Measurements from ENCODE around the gene ENO1. TPM values are rescaled to one million over a fixed set of nuclear protein-coding genes. Genes with fewer than 3 reads are reported as not detected.
"Not testable (repeated sequence)": the region's sequence is repeated elsewhere in the genome, so short reads cannot be mapped to it uniquely, and the experiment has no call there.

The ENO1 gene
- total RNA-seq, 2 experiments from 2014 or later, result 3,897 to 3,945 TPM

GRCh38 chr1:8831340-8831739, 47.1 kb downstream of the ENO1 start:
- CTCF ChIA-PET, result interaction anchor here (1.1 kb wide), 1 partner anchor 10 kb away, joined by 7 read pairs; no protein-coding TSS in a partner anchor
- POLR2A ChIA-PET, result interaction anchor here (0.6 kb wide), 1 partner anchor 130 kb away, joined by 3 read pairs; no protein-coding TSS in a partner anchor

GRCh38 chr1:8830732-8831131, 47.8 kb downstream of the ENO1 start:
- ChIA-PET POLR2A (interaction anchor here (0.6 kb wide), 1 partner anchor 130 kb away, joined by 3 read pairs; no protein-coding TSS in a partner anchor), CTCF (interaction anchor here (1.1 kb wide), 1 partner anchor 10 kb away, joined by 7 read pairs; no protein-coding TSS in a partner anchor)

GRCh38 chr1:8825985-8826481, 52.5 kb downstream of the ENO1 start:
- CTCF ChIA-PET, result no interaction called here
- POLR2A ChIA-PET, result interaction anchor here (0.8 kb wide), 1 partner anchor 13 kb away, joined by 3 read pairs; no protein-coding TSS in a partner anchor

- ChIA-PET POLR2A (no interaction called here), CTCF (no interaction called here)
These were observed 55.2 kb downstream of the ENO1 start for GRCh38 chr1:8823295-8823664.

- ChIA-PET POLR2A (no interaction called here), CTCF (interaction anchor here (2.2 kb wide), 1 partner anchor 26 kb away, joined by 10 read pairs; no protein-coding TSS in a partner anchor)
These were observed 55.9 kb downstream of the ENO1 start for GRCh38 chr1:8822373-8823294.

- ChIA-PET CTCF (interaction anchor here (0.9 to 2.2 kb wide), 3 partner anchors 8 to 28 kb away, joined by 3 to 10 read pairs (median 4); no protein-coding TSS in a partner anchor), POLR2A (no interaction called here)
These were observed 57.4 kb downstream of the ENO1 start for GRCh38 chr1:8821084-8821483.

GRCh38 chr1:8818789-8819188, 59.7 kb downstream of the ENO1 start:
- CTCF ChIA-PET, POLR2A ChIA-PET: not testable (repeated sequence)

- POLR2A ChIA-PET, result no interaction called here
- CTCF ChIA-PET, result no interaction called here
These were observed 60.1 kb downstream of the ENO1 start for GRCh38 chr1:8818325-8818775.

GRCh38 chr1:8817412-8818324, 60.8 kb downstream of the ENO1 start, which contains the start of gene RERE:
Gene RERE, minus strand, starts transcription at chr1:8817640.
- CTCF ChIA-PET, result interaction anchor here (0.7 to 1.5 kb wide), 3 partner anchors 31 to 482 kb away, joined by 3 to 4 read pairs (median 4); no protein-coding TSS in a partner anchor
- POLR2A ChIA-PET, result interaction anchor here (0.5 to 1.6 kb wide), 7 partner anchors 40 to 535 kb away, joined by 3 to 12 read pairs (median 4); no protein-coding TSS in a partner anchor

GRCh38 chr1:8816831-8817411, 61.6 kb downstream of the ENO1 start:
- POLR2A ChIA-PET, result interaction anchor here (0.6 to 1.6 kb wide), 4 partner anchors 41 to 534 kb away, joined by 3 to 4 read pairs (median 3); no protein-coding TSS in a partner anchor
- CTCF ChIA-PET, result interaction anchor here (0.7 to 1.5 kb wide), 3 partner anchors 32 to 482 kb away, joined by 3 to 4 read pairs (median 4); no protein-coding TSS in a partner anchor

GRCh38 chr1:8816264-8816663, 62.2 kb downstream of the ENO1 start:
- ChIA-PET CTCF (no interaction called here), POLR2A (interaction anchor here (1.6 kb wide), 1 partner anchor 42 kb away, joined by 3 read pairs; no protein-coding TSS in a partner anchor)

- ChIA-PET CTCF (interaction anchor here (0.6 to 1.1 kb wide), 2 partner anchors 59 to 189 kb away, joined by 3 read pairs; no protein-coding TSS in a partner anchor), POLR2A (no interaction called here)
These were observed 62.8 kb downstream of the ENO1 start for GRCh38 chr1:8815582-8816151.

GRCh38 chr1:8814865-8815264, 63.6 kb downstream of the ENO1 start:
- ChIA-PET CTCF (interaction anchor here (0.6 to 1.1 kb wide), 3 partner anchors 34 to 190 kb away, joined by 3 read pairs; no protein-coding TSS in a partner anchor), POLR2A (no interaction called here)

- POLR2A ChIA-PET, result interaction anchor here (0.6 to 1.0 kb wide), 2 partner anchors 12 to 61 kb away, joined by 3 to 4 read pairs; no protein-coding TSS in a partner anchor
- CTCF ChIA-PET, result interaction anchor here (0.9 to 1.2 kb wide), 2 partner anchors 12 to 35 kb away, joined by 3 read pairs; no protein-coding TSS in a partner anchor
These were observed 64.5 kb downstream of the ENO1 start for GRCh38 chr1:8813991-8814390.

- ChIA-PET CTCF (interaction anchor here (0.9 to 1.6 kb wide), 3 partner anchors 8 to 35 kb away, joined by 3 to 4 read pairs (median 3); no protein-coding TSS in a partner anchor), POLR2A (interaction anchor here (0.6 to 1.0 kb wide), 2 partner anchors 13 to 61 kb away, joined by 3 to 4 read pairs; no protein-coding TSS in a partner anchor)
These were observed 65.3 kb downstream of the ENO1 start for GRCh38 chr1:8813016-8813763.

GRCh38 chr1:8812081-8812480, 66.4 kb downstream of the ENO1 start:
- ChIA-PET POLR2A (interaction anchor here (0.6 kb wide), 1 partner anchor 291 kb away, joined by 5 read pairs; no protein-coding TSS in a partner anchor), CTCF (interaction anchor here (1.6 kb wide), 1 partner anchor 9 kb away, joined by 4 read pairs; no protein-coding TSS in a partner anchor)
